ENCODE results near the gene STPG4.

Gene STPG4

DNA sequence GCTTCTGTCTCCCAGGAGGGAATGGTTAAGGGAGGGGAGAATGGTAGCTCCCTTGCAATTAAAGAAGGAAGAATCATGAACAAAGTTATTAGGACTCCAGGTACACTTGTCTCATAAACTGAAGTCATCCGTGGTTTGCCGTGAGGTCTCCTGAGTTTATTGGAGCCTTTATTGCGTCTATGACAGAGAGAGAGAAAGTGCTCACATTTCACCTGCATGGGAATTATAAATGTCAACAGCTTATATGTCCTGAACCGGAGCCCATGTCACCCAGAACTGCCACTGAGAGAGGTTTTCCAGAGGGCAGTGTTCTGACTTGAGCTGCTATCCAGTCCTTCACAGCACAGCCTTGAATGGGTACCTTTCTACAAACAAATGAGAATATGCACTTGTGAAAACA is 104.3 kb downstream of the STPG4 start:
- Histone ChIP-seq H3K36me3 (ENCODE audit: control insufficient read depth in 2 of 2, insufficient read depth in 2 of 2, low read length in 2 of 2) (peaks cover 36% of the 10 kb centered on the region in 2 donors), H3K27me3 (ENCODE audit: control insufficient read depth in 2 of 2, insufficient read depth in 2 of 2, low read length in 2 of 2) (no peaks in the 10 kb centered on the region), H3K4me3 (ENCODE audit: low read length in 2 of 2) (no peak overlapping the region), H3K4me1 (ENCODE audit: control insufficient read depth in 2 of 2, insufficient read depth in 2 of 2, low read length in 2 of 2) (peaks cover 7 to 10% of the 10 kb centered on the region in 2 donors), H3K9ac (ENCODE audit: low read depth in 1 of 2, low read length in 2 of 2) (peak overlapping the region in 1 of 2 donors; percentile 21), H3K9me3 (ENCODE audit: control insufficient read depth in 2 of 2, low read length in 2 of 2) (no peaks in the 10 kb centered on the region), H3K27ac (ENCODE audit: low read depth in 2 of 2, low read length in 2 of 2) (peak overlapping the region; percentile 50 to 59)

- H3K27ac ChIP-seq (ENCODE audit: low read depth in 2 of 2, low read length in 2 of 2): peak overlapping the region; percentile 50 to 59
- H3K4me1 ChIP-seq (ENCODE audit: control insufficient read depth in 2 of 2, insufficient read depth in 2 of 2, low read length in 2 of 2): peaks cover 7 to 10% of the 10 kb centered on the region in 2 donors
- H3K4me3 ChIP-seq (ENCODE audit: low read length in 2 of 2): no peak overlapping the region
- no peaks in the 10 kb centered on the region for H3K9me3 ChIP-seq (ENCODE audit: control insufficient read depth in 2 of 2, low read length in 2 of 2)
- no peak overlapping the region for H3K9ac ChIP-seq (ENCODE audit: low read depth in 1 of 2, low read length in 2 of 2)
- H3K27me3 ChIP-seq (ENCODE audit: control insufficient read depth in 2 of 2, insufficient read depth in 2 of 2, low read length in 2 of 2): no peaks in the 10 kb centered on the region
- H3K36me3 ChIP-seq (ENCODE audit: control insufficient read depth in 2 of 2, insufficient read depth in 2 of 2, low read length in 2 of 2): peaks cover 37 to 38% of the 10 kb centered on the region in 2 donors
Measured at GRCh38 chr2:47050021-47050760, 104.9 kb downstream of the STPG4 start.

GRCh38 chr2:47049502-47049901 is 105.6 kb downstream of the STPG4 start:
- Histone ChIP-seq H3K9ac (ENCODE audit: low read depth in 1 of 2, low read length in 2 of 2) (no peak overlapping the region), H3K27ac (ENCODE audit: low read depth in 2 of 2, low read length in 2 of 2) (no peak overlapping the region)

GRCh38 chr2:47048801-47049480 is 106.2 kb downstream of the STPG4 start:
- no peak overlapping the region for H3K4me3 ChIP-seq (ENCODE audit: low read length in 2 of 2)
- peaks cover 33 to 34% of the 10 kb centered on the region in 2 donors for H3K36me3 ChIP-seq (ENCODE audit: control insufficient read depth in 2 of 2, insufficient read depth in 2 of 2, low read length in 2 of 2)
- no peak overlapping the region for H3K9ac ChIP-seq (ENCODE audit: low read depth in 1 of 2, low read length in 2 of 2)
- no peaks in the 10 kb centered on the region for H3K27me3 ChIP-seq (ENCODE audit: control insufficient read depth in 2 of 2, insufficient read depth in 2 of 2, low read length in 2 of 2)
- H3K4me1 ChIP-seq (ENCODE audit: control insufficient read depth in 2 of 2, insufficient read depth in 2 of 2, low read length in 2 of 2): peaks cover 7 to 10% of the 10 kb centered on the region in 2 donors
- no peaks in the 10 kb centered on the region for H3K9me3 ChIP-seq (ENCODE audit: control insufficient read depth in 2 of 2, low read length in 2 of 2)
- H3K27ac ChIP-seq (ENCODE audit: low read depth in 2 of 2, low read length in 2 of 2): no peak overlapping the region

More at GRCh38 chr2:47049502-47049901, 105.6 kb downstream of the STPG4 start:
- H3K36me3 ChIP-seq (ENCODE audit: control insufficient read depth in 2 of 2, insufficient read depth in 2 of 2, low read length in 2 of 2): peaks cover 37 to 38% of the 10 kb centered on the region in 2 donors
- peaks cover 7 to 10% of the 10 kb centered on the region in 2 donors for H3K4me1 ChIP-seq (ENCODE audit: control insufficient read depth in 2 of 2, insufficient read depth in 2 of 2, low read length in 2 of 2)
- H3K9me3 ChIP-seq (ENCODE audit: control insufficient read depth in 2 of 2, low read length in 2 of 2): no peaks in the 10 kb centered on the region
- no peaks in the 10 kb centered on the region for H3K27me3 ChIP-seq (ENCODE audit: control insufficient read depth in 2 of 2, insufficient read depth in 2 of 2, low read length in 2 of 2)
- H3K4me3 ChIP-seq (ENCODE audit: low read length in 2 of 2): no peak overlapping the region

- Histone ChIP-seq H3K4me1 (ENCODE audit: control insufficient read depth in 2 of 2, insufficient read depth in 2 of 2, low read length in 2 of 2) (peaks cover 16 to 23% of the 10 kb centered on the region in 2 donors), H3K9ac (ENCODE audit: low read depth in 1 of 2, low read length in 2 of 2) (no peak overlapping the region), H3K27ac (ENCODE audit: low read depth in 2 of 2, low read length in 2 of 2) (no peak overlapping the region), H3K27me3 (ENCODE audit: control insufficient read depth in 2 of 2, insufficient read depth in 2 of 2, low read length in 2 of 2) (no peaks in the 10 kb centered on the region), H3K4me3 (ENCODE audit: low read length in 2 of 2) (no peak overlapping the region), H3K9me3 (ENCODE audit: control insufficient read depth in 2 of 2, low read length in 2 of 2) (no peaks in the 10 kb centered on the region), H3K36me3 (ENCODE audit: control insufficient read depth in 2 of 2, insufficient read depth in 2 of 2, low read length in 2 of 2) (peaks cover 14 to 25% of the 10 kb centered on the region in 2 donors)
Measured at GRCh38 chr2:47046271-47046670, 108.8 kb downstream of the STPG4 start.

DNA sequence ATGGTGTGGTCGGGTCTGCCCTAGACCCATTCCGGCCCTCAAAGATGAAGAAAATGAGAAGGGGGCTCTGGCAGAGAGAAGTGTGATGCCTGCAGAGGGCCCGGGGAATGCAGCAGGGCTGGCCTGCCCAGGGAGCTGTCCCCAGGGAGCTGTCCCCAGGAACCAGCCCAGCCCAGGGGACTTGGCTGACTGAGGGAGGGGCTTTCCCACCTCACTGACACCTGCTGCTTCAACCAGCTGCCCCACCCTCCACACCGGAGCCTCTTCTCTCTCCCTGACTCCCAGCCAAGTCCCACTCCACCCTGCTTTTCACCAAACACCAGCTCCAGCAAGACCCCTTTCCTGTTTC is 111.2 kb downstream of the STPG4 start:
- peaks cover 9 to 31% of the 10 kb centered on the region in 2 donors for H3K36me3 ChIP-seq (ENCODE audit: control insufficient read depth in 2 of 2, insufficient read depth in 2 of 2, low read length in 2 of 2)
- no peaks in the 10 kb centered on the region for H3K27me3 ChIP-seq (ENCODE audit: control insufficient read depth in 2 of 2, insufficient read depth in 2 of 2, low read length in 2 of 2)
- H3K4me1 ChIP-seq (ENCODE audit: control insufficient read depth in 2 of 2, insufficient read depth in 2 of 2, low read length in 2 of 2): peaks cover 17 to 29% of the 10 kb centered on the region in 2 donors
- no peak overlapping the region for H3K9ac ChIP-seq (ENCODE audit: low read depth in 1 of 2, low read length in 2 of 2)
- no peak overlapping the region for H3K4me3 ChIP-seq (ENCODE audit: low read length in 2 of 2)
- H3K27ac ChIP-seq (ENCODE audit: low read depth in 2 of 2, low read length in 2 of 2): peak overlapping the region; percentile 59 to 67
- no peaks in the 10 kb centered on the region for H3K9me3 ChIP-seq (ENCODE audit: control insufficient read depth in 2 of 2, low read length in 2 of 2)

- H3K9ac ChIP-seq (ENCODE audit: low read depth in 1 of 2, low read length in 2 of 2): peak overlapping the region in 1 of 2 donors; percentile 15
- no peak overlapping the region for H3K4me3 ChIP-seq (ENCODE audit: low read length in 2 of 2)
- peak overlapping the region; percentile 59 to 67 for H3K27ac ChIP-seq (ENCODE audit: low read depth in 2 of 2, low read length in 2 of 2)
Measured at GRCh38 chr2:47043142-47043890, 111.8 kb downstream of the STPG4 start.

GRCh38 chr2:47041891-47042684 is 113.0 kb downstream of the STPG4 start:
- Histone ChIP-seq H3K9ac (ENCODE audit: low read depth in 1 of 2, low read length in 2 of 2) (no peak overlapping the region), H3K4me1 (ENCODE audit: control insufficient read depth in 2 of 2, insufficient read depth in 2 of 2, low read length in 2 of 2) (peaks cover 18 to 29% of the 10 kb centered on the region in 2 donors), H3K27ac (ENCODE audit: low read depth in 2 of 2, low read length in 2 of 2) (peak overlapping the region; percentile 59 to 63)

More at GRCh38 chr2:47043142-47043890, 111.8 kb downstream of the STPG4 start:
- peaks cover 18 to 29% of the 10 kb centered on the region in 2 donors for H3K4me1 ChIP-seq (ENCODE audit: control insufficient read depth in 2 of 2, insufficient read depth in 2 of 2, low read length in 2 of 2)
- H3K36me3 ChIP-seq (ENCODE audit: control insufficient read depth in 2 of 2, insufficient read depth in 2 of 2, low read length in 2 of 2): peaks cover 9 to 31% of the 10 kb centered on the region in 2 donors
- no peaks in the 10 kb centered on the region for H3K27me3 ChIP-seq (ENCODE audit: control insufficient read depth in 2 of 2, insufficient read depth in 2 of 2, low read length in 2 of 2)
- H3K9me3 ChIP-seq (ENCODE audit: control insufficient read depth in 2 of 2, low read length in 2 of 2): no peaks in the 10 kb centered on the region

GRCh38 chr2:47041063-47041462 is 114.0 kb downstream of the STPG4 start:
- H3K27me3 ChIP-seq (ENCODE audit: control insufficient read depth in 2 of 2, insufficient read depth in 2 of 2, low read length in 2 of 2): no peaks in the 10 kb centered on the region
- no peak overlapping the region for H3K4me3 ChIP-seq (ENCODE audit: low read length in 2 of 2)
- H3K4me1 ChIP-seq (ENCODE audit: control insufficient read depth in 2 of 2, insufficient read depth in 2 of 2, low read length in 2 of 2): peaks cover 18 to 26% of the 10 kb centered on the region in 2 donors
- no peaks in the 10 kb centered on the region for H3K9me3 ChIP-seq (ENCODE audit: control insufficient read depth in 2 of 2, low read length in 2 of 2)
- H3K27ac ChIP-seq (ENCODE audit: low read depth in 2 of 2, low read length in 2 of 2): peak overlapping the region; percentile 55 to 63
- peaks cover 5 to 23% of the 10 kb centered on the region in 2 donors for H3K36me3 ChIP-seq (ENCODE audit: control insufficient read depth in 2 of 2, insufficient read depth in 2 of 2, low read length in 2 of 2)
- no peak overlapping the region for H3K9ac ChIP-seq (ENCODE audit: low read depth in 1 of 2, low read length in 2 of 2)

More at GRCh38 chr2:47041891-47042684, 113.0 kb downstream of the STPG4 start:
- no peak overlapping the region for H3K4me3 ChIP-seq (ENCODE audit: low read length in 2 of 2)
- no peaks in the 10 kb centered on the region for H3K9me3 ChIP-seq (ENCODE audit: control insufficient read depth in 2 of 2, low read length in 2 of 2)
- peaks cover 9 to 31% of the 10 kb centered on the region in 2 donors for H3K36me3 ChIP-seq (ENCODE audit: control insufficient read depth in 2 of 2, insufficient read depth in 2 of 2, low read length in 2 of 2)
- no peaks in the 10 kb centered on the region for H3K27me3 ChIP-seq (ENCODE audit: control insufficient read depth in 2 of 2, insufficient read depth in 2 of 2, low read length in 2 of 2)
